ENCODE results near the gene GSK3B. TPM values are rescaled to one million over a fixed set of nuclear protein-coding genes. Genes with fewer than 3 reads are reported as not detected.

The GSK3B gene
- total and polyA plus RNA-seq, 10 of the 15 experiments (the other 5 are each of a cell fraction or from before 2014, with no cell fraction given): 8.5 to 49.8 (median 25.5) TPM

- no peak for TF ChIP-seq HDAC6 (IDR thresholded peaks at IDR 0.05; ENCODE audit: unreplicated experiment)
Measured at GRCh38 chr3:120114376-120114775, 20.1 kb upstream of the GSK3B start (continued).

- no peak for FAIRE-seq
- SMC1A ChIA-PET (ENCODE audit: uncharacterized antibody, unreplicated experiment): no interaction called here
- CTCF ChIA-PET: interaction anchor here (1.4 kb wide), 1 partner anchor 12 kb away, joined by 5 read pairs; no protein-coding TSS in a partner anchor
- H3K36me3 ChIP-seq (ENCODE audit: control insufficient read depth in 2 of 2, insufficient read depth in 2 of 2, low read length in 1 of 2): no peaks in the 10 kb centered on the region
- DNase-seq (ENCODE audit: low read depth, low spot score): no peak
- no peak overlapping the region for H3K9ac ChIP-seq (ENCODE audit: control insufficient read depth, insufficient read depth, low read length)
- WGBS (ENCODE audit: insufficient coverage, insufficient replicate concordance, low lambda C conversion rate, missing lambda C conversion rate): 65% methylated on average over 8 of the region's 8 CpGs
- H4K20me1 ChIP-seq (ENCODE audit: control insufficient read depth, insufficient read depth): no peaks in the 10 kb centered on the region
- POLR2A ChIA-PET: no interaction called here
- no peaks in the 10 kb centered on the region for H3K27me3 ChIP-seq (replicated peaks in 1 of 2; ENCODE audit: control insufficient read depth in 2 of 2, insufficient read depth in 2 of 2, low read length in 1 of 2)
- H3K4me2 ChIP-seq (ENCODE audit: control insufficient read depth, insufficient read depth): no peak overlapping the region
- RAD21 ChIA-PET (ENCODE audit: unreplicated experiment): interaction anchor here (0.9 to 1.5 kb wide), 2 partner anchors 34 to 221 kb away, joined by 3 to 4 read pairs; no protein-coding TSS in a partner anchor
- intact Hi-C loops (cut with micrococcal nuclease; ENCODE audit: unreplicated experiment) (no loop called here), in situ Hi-C loops (cut with MboI) (no loop called here)
- no peak for ATAC-seq
- TF ChIP-seq STAT3 (IDR thresholded peaks at IDR 0.05; ENCODE audit: low read depth, low read length) (no peak), SIX5 (IDR thresholded peaks at IDR 0.05; ENCODE audit: low read depth, low read length, severe bottlenecking) (no peak), CHD1 (IDR thresholded peaks at IDR 0.05; ENCODE audit: low read depth, low read length) (no peak), MTA2 (IDR thresholded peaks at IDR 0.05; ENCODE audit: low read depth) (no peak), BCL3 (IDR thresholded peaks at IDR 0.05; ENCODE audit: borderline replicate concordance, insufficient read depth, low read depth, low read length, poor library complexity, severe bottlenecking) (no peak), TCF7 (IDR thresholded peaks at IDR 0.05; ENCODE audit: borderline replicate concordance) (no peak), LARP7 (IDR thresholded peaks at IDR 0.05) (no peak), PRDM15 (CRISPR knock-in tag; IDR thresholded peaks at IDR 0.05) (no peak), FOXM1 (IDR thresholded peaks at IDR 0.05; ENCODE audit: low read depth, low read length) (no peak), GATAD2B (conservative IDR thresholded peaks at IDR 0.05; ENCODE audit: low read depth) (no peak), SMAD1 (IDR thresholded peaks at IDR 0.05; ENCODE audit: low read depth, partially characterized antibody) (no peak), USF1 (IDR thresholded peaks at IDR 0.05; ENCODE audit: borderline replicate concordance, extremely low read length, insufficient read depth, low read depth, low read length) (no peak), NFYB (IDR thresholded peaks at IDR 0.05; ENCODE audit: insufficient read depth, low read depth, low read length) (no peak), CREB1 (IDR thresholded peaks at IDR 0.05; ENCODE audit: low read depth) (no peak)
- BruUV-seq (replicated peaks): no TSS peak
- peaks cover 2% of the 10 kb centered on the region; the same call in 1 of the 3 replicates for H3K9me3 ChIP-seq (replicated peaks; ENCODE audit: control insufficient read depth, insufficient read depth, low read length)
- no peak overlapping the region for H3K27ac ChIP-seq (ENCODE audit: control insufficient read depth, insufficient read depth)
- H3K79me2 ChIP-seq (ENCODE audit: control insufficient read depth, insufficient read depth, low read length): no peaks in the 10 kb centered on the region
- H3K4me3 ChIP-seq: no peak overlapping the region
- no peak overlapping the region for H2AFZ ChIP-seq (ENCODE audit: control insufficient read depth, low read depth, low read length)
- H3K4me1 ChIP-seq (ENCODE audit: control insufficient read depth, insufficient read depth, low read length): no peaks in the 10 kb centered on the region
Measured at GRCh38 chr3:120113128-120114116, 19.2 kb upstream of the GSK3B start.
